NCI-H69 (cell line): ENCODE results near the gene GMDS.
A peak's percentile ranks its signal among the peaks of the same experiment; 100 is the strongest.

ENCODE experiments used
- DNase-seq: peaks from one replicate; lab custom pipeline; 2025; lab: John Stamatoyannopoulos, UW

Gene GMDS

DNA sequence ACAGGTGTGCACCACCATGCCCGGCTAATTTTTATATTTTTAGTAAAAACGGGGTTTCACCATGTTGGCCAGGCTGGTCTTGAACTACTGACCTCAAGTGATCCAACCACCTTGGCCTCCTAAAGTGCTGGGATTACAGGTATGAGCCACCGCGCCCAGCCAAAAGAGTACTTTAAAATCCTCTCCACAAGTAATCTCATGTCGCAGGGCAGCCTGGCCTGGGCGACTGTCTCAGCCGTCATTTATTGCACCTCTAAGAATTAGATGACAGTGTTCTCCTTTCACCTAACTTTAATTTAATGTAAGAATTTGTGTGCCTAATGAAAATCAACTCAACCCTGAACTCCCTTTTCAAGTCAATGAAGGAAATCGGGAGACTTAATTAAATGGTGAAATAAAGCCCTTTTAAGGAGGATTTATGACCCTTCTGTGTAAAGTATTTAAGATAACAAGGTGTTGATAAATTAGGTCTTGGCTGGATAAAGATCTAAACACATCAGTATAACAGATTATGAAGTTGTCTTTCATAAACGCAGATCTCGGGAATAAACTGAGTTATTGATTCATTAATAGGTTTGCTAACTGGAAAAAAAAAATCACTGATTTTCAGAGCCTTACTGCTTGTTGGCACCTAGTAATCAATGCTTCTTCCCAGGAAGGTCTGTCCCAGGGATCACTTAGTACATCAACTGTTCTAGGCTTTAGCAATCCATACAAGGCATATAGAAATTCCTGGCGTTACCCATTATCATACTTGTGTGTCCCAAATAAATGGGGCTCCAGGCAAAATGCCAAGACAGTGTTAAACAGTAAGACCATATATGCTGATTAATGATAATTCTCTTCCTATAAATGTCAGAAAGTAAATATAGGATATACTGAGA is 209.3 kb downstream of the GMDS start:
- no peak for DNase-seq

- peak; percentile 24 for DNase-seq
Observed at GRCh38 chr6:2035046-2035445, 210.4 kb downstream of the GMDS start.

DNA sequence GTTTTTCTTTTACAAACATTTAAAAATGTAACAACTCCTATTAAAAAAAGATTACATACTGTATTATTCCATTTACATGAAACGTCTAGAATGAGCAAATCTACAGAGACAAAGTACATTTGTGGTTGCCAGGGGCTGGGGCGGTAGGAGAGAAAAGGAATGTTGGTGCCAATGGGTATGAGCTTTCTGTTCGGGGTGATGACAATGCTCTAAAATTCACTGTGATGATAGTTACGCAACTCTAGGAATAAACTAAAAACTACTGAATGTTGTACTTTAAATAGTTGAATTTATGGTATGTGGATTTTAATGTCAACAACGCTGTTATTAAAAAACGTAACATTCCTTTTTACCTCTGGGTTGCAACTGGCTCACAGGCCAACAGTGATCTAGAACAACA is 211.1 kb downstream of the GMDS start:
- DNase-seq: no peak

- no peak for DNase-seq
Observed at GRCh38 chr6:2033544-2033943, 211.9 kb downstream of the GMDS start.

DNA sequence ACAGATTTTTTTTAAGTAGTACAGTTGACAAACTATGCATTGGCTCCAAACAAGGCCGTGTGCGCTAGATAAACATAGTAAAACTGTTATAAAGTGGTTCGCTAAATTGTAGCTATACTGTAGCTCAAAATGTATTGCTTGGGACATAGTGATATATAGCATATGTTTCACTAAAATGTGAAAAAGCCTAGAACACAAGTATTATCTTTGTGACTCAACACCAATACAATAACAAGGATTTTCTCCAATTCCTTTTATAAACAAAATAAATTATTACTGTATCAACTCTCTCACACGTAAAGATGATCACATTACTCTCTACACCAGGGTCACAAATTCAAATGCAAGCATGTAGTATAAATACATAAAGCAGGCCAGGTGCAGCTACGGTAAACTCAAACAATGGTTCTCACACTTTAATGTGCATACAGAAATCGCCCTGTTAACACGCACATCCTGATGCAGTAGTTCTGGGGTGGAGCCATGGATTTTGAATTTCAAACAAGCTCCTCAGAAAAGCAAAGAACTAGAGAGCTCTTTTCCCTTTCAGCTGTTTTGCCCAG is 214.6 kb downstream of the GMDS start:
- no peak for DNase-seq

GRCh38 chr6:2029952-2030351 is 215.5 kb downstream of the GMDS start:
- peak; percentile 8 for DNase-seq

- DNase-seq: peak; percentile 54
Observed at GRCh38 chr6:2029130-2029794, 216.1 kb downstream of the GMDS start.

DNA sequence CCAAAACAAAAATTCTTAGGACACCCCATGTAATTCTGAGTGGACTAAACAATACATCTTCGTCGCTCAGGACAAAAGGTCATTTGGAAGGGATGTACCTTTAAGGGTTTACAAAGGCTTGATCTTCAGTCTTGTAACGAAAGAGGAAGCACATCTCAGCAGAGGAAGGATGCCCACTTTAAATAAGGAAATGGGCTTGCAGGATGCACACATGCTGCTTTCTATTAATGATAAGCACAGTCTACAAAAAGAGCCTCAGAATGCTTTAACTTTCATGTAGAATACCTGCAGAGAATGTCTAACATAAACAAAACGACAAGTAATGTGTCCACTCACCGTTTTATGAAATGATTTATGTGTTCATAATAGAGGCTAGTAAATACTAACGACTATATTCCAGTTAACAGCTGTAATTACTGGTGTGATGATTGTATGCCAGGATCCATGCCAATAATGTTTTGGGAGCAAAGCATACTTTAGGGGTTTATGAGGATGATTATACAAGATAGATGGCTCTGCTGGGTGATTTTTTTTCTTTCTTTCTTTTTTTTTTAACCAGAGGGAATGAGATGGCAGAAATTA is 216.9 kb downstream of the GMDS start:
- peak; percentile 98 for DNase-seq

- DNase-seq: peak; percentile 53
Observed at GRCh38 chr6:2026133-2026532, 219.3 kb downstream of the GMDS start.

GRCh38 chr6:2021713-2022125 is 223.7 kb downstream of the GMDS start:
- DNase-seq: peak; percentile 99

DNA sequence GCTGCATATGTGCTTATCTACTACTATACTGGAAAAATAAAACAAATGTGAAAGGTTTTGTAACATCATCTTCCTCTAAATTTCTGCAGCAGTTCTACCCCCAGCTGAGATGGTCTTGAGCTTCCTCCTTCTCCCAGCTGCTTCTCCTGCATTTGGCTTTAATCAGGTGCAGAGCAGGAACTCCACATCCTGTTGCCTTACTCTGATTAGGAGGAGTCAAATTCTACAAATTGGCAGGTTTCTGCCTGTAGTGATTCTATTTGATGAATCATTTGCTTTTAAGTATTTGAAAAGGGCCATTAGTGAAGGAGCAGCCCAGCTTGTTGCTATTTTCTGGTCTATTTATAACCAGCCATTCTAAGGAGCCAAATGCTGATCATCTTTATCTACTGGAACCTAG is 224.5 kb downstream of the GMDS start:
- peak; percentile 91 for DNase-seq

DNA sequence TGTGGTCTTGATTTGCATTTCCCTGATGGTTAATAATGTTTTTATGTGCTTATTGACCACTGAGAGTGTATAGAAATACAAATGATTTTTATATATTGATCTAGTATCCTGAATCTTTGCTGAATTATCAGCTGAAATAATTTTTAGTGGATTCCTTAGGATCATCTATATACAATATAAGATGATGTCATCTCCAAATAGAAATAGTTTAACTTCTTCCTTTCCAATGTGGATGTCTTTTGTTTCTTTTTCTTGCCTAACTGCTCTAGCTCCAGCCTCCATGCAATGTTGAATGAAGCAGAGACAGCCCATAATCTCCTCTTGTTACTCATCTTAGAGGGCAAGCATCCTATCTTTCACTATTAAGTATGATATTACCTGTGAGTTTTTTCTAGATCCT is 226.4 kb downstream of the GMDS start:
- no peak for DNase-seq

GRCh38 chr6:2016040-2016439 is 229.4 kb downstream of the GMDS start:
- no peak for DNase-seq

GRCh38 chr6:2008383-2008976 is 236.9 kb downstream of the GMDS start:
- DNase-seq: no peak

- DNase-seq: no peak
Observed at GRCh38 chr6:2007165-2007564, 238.2 kb downstream of the GMDS start.

DNA sequence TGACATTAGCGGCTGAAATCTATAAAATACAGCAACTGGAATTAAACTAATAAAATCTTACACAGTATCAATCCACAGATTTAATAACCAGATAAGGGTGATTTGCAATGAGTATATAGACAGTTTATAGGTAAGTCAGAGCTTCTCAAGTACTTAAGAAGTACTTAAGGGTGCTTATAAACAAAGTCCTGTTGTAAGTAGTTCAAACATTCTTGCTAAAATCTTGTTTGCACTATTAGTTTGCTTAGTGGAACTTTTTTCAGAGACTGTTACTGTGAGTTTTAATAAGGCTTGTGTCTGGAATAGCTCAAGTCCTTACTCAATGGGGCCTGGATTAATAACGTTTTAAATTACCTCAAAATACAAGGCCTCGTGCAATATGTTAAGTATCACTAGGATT is 240.5 kb downstream of the GMDS start:
- no peak for DNase-seq

DNA sequence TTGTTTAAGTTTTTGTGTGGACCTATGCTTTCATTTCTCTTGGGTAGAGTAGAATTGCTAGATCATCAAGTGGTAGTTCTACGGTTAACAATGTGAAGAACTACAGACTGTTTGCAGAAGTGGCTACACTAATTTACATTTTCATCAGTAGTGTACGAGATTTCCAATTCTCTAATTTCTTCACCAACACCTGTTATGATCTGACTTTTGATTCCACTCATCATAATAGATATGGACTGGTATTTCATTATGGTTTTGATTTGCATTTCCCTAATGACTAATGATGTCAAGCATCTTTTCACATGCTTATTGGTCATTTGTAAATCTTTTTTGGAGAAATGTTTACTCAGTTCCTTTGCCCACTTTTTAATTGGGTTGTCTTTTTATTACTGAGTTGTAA is 244.4 kb downstream of the GMDS start:
- DNase-seq: no peak

DNA sequence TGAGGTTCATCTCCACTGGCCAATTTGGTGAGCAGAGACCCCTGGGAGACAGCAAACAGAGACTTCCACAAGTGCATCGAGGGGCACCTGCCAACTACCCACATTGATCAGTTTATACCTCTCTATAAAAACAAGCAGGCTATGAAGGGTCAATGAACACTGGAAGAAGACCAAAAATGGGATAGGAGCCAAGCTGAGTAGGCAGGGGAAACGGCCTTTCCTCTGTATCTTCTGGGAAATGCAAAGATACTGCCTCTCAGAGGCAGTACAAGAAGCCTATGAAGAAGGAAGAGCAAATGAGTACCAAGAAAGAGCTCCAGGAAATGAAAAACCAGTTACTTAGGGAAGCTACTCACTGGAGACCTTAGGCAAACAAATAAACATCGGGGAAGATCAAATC is 247.7 kb downstream of the GMDS start:
- no peak for DNase-seq

- peak; percentile 31 for DNase-seq
Observed at GRCh38 chr6:1995636-1996035, 249.8 kb downstream of the GMDS start.

DNA sequence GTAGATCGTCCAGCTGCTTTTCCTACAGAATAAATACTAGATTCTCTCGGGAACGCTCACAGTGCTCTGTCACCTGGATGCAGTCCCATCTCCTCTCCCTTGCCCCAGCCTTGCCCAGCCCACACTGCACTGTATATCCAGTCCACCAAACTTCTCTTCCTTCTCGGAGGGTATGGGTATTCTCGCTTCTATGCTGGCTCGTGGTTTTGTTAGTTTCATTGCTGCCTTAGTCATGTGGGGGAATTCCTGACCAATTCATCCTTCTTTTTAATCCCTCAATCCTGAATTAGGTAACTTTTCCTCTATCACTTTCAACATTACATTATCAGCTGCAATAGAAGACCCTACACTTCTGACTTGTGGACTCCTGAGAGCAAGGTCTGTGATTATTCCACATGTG is 252.4 kb downstream of the GMDS start:
- DNase-seq: no peak

DNA sequence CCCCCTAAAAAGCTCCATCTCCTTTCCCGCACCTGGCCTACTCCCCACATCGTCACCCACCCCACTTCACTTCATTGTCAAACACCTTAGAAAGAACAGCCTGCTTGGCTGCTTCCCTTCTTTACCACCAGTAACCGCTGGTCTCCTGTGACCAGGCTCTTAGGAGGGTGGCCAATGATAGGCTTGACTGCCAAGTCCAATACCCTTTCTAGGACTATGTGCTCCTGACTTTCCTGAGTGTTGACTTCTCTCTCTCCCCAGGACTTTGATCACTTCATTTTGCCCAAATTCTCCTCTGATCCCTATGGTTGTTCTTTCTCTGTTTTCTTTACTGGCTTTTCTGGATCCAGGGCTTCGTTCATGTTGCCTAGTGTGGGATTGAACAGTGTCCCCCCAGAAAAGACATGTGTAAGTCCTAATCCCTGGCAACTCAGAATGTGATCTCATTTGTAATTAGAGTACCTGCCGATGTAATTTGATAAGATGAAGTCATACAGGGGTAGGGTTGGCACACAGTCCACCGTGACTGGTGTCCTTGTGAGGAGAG is 254.0 kb downstream of the GMDS start:
- no peak for DNase-seq

DNA sequence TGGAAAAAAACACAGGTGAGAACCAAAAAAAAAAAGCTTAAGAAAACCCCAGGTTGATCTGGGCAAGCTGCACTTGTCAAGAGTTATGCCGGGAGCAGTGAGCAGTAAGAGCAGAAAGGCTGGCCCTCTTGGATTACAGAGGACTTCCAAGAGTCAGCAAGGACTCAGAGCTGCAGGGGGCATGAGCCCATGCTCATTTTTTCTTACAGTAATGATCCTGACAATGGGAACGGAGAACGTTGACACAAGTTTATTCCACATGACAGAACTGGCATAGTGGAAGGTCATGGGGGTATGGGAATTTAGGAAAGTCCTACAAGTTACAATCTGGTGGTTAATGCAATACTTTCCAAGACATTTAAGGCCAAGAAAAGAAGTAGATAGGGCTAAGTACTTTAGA is 256.6 kb downstream of the GMDS start:
- peak; percentile 11 for DNase-seq
